ENCODE measurements around the gene DLX5. TPM values are rescaled to one million over a fixed set of nuclear protein-coding genes. Genes with fewer than 3 reads are reported as not detected.
"Not testable (repeated sequence)": the region's sequence is repeated elsewhere in the genome, so short reads cannot be mapped to it uniquely, and the experiment has no call there.

DLX5 gene
- total and polyA plus RNA-seq, 2 donors (not counting 1 experiment from before 2014, with no cell fraction given): not detected

DNA sequence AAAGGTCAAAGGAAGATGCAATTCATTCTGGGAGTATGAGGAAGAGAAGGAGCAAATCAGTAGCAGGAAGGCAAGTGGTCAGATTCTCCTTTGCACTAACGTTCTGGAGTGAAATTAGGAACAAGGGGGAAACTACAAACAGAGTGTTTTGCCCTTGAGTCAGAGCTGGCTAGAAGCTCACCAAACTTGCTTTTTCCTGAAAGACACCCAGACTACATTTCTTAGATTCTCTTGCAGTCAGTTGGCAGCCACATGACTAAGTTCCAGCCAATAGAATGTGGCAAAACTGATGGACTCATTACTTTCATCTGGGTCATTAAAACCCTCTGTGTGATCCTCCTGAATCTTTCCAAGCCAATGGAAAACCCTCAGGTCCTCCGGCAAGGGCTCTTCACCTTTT lies 18.6 kb upstream of the DLX5 start:
- H3K36me3 ChIP-seq (replicated peaks in 1 of 2; ENCODE audit: control extremely low read depth in 1 of 2, control insufficient read depth in 1 of 2, extremely low read depth in 1 of 2, insufficient read depth in 2 of 2, low read length in 1 of 2): no peaks in the 10 kb centered on the region
- no peak overlapping the region for H3K27ac Mint-ChIP-seq
- TF ChIP-seq, protein P1, sequence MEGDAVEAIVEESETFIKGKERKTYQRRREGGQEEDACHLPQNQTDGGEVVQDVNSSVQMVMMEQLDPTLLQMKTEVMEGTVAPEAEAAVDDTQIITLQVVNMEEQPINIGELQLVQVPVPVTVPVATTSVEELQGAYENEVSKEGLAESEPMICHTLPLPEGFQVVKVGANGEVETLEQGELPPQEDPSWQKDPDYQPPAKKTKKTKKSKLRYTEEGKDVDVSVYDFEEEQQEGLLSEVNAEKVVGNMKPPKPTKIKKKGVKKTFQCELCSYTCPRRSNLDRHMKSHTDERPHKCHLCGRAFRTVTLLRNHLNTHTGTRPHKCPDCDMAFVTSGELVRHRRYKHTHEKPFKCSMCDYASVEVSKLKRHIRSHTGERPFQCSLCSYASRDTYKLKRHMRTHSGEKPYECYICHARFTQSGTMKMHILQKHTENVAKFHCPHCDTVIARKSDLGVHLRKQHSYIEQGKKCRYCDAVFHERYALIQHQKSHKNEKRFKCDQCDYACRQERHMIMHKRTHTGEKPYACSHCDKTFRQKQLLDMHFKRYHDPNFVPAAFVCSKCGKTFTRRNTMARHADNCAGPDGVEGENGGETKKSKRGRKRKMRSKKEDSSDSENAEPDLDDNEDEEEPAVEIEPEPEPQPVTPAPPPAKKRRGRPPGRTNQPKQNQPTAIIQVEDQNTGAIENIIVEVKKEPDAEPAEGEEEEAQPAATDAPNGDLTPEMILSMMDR (IDR thresholded peaks at IDR 0.05): no peak
- TF ChIP-seq EZH2 (IDR thresholded peaks at IDR 0.05; ENCODE audit: borderline replicate concordance, insufficient read depth, low read depth, low read length, poor library complexity, severe bottlenecking): no peak
- H3K4me3 Mint-ChIP-seq: no peak overlapping the region
- H3K9me3 Mint-ChIP-seq (ENCODE audit: insufficient read depth): no peaks in the 10 kb centered on the region
- H3K4me1 ChIP-seq (ENCODE audit: control insufficient read depth in 2 of 2, insufficient read depth in 2 of 2, low read length in 2 of 2): no peaks in the 10 kb centered on the region
- no peak overlapping the region for H3K9ac ChIP-seq (ENCODE audit: low read length)
- intact Hi-C loops (cut with micrococcal nuclease): no loop called here
- ChIA-PET POLR2A (no interaction called here), CTCF (no interaction called here)
- H2AFZ ChIP-seq (ENCODE audit: insufficient read depth, low read depth, low read length, poor library complexity, severe bottlenecking): no peak overlapping the region
- H3K4me3 ChIP-seq (ENCODE audit: control extremely low read depth in 1 of 5, extremely low read depth in 1 of 5, insufficient read depth in 1 of 5, low read depth in 2 of 5, low read length in 4 of 5): no peak overlapping the region
- H3K27me3 ChIP-seq (replicated peaks in 1 of 4; ENCODE audit: control extremely low read depth in 1 of 4, control insufficient read depth in 3 of 4, insufficient read depth in 4 of 4, low read length in 3 of 4): peaks cover 0 to 23% (median 10%) of the 10 kb centered on the region in 4 experiments
- H3K4me2 ChIP-seq (replicated peaks; ENCODE audit: low read depth, low read length, poor library complexity, severe bottlenecking): no peak overlapping the region
- DNase-seq (no peak), ATAC-seq (ENCODE audit: low read depth) (no peak)
- no peaks in the 10 kb centered on the region for H3K9me3 ChIP-seq (ENCODE audit: control extremely low read depth in 1 of 3, control insufficient read depth in 2 of 3, insufficient read depth in 1 of 3, low read length in 2 of 3)
- peaks cover 44% of the 10 kb centered on the region for H3K27me3 Mint-ChIP-seq
- 38% methylated on average over 1 of the region's 2 CpGs for WGBS (ENCODE audit: insufficient coverage)
- no peaks in the 10 kb centered on the region for H3K4me1 Mint-ChIP-seq
- H3K79me2 ChIP-seq (ENCODE audit: control insufficient read depth, insufficient read depth, low read length): no peaks in the 10 kb centered on the region
- H4K20me1 ChIP-seq (ENCODE audit: control insufficient read depth, insufficient read depth, low read length, poor library complexity, severe bottlenecking): no peaks in the 10 kb centered on the region
- no peak overlapping the region for H3K27ac ChIP-seq (ENCODE audit: low read length in 2 of 2)

DNA sequence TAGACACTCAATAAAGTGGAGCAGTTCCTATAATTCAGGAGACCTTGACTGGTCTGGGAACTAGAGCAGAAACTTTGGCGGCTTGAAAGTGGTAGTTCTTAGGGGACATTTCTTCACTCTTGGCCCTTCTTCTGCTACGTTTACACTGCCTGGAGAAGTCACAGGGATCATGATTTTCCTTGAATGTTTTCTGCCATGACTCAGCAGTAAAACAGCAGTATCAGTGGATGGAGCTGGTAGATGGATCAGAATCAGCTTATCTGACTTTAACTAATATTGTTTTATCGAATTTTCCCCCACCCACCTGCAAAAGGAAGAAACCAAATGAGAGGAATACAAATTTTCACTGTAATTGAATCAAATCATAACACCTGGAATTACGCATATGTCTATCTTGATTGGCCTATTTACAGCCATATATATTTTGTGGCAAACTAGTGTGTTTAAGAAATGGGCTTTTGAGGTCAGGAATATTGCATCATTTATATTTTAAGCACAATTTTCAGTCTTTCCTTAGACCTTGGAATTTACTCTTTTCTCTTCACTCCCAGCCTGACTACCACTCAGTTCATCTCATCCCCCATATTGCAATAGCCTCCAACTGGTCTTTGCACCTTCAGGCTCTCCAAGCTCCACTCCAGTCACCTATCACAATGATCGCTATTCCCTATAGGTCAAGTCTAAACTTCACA lies 14.9 kb upstream of the DLX5 start:
- Histone ChIP-seq H3K27me3 (replicated peaks in 1 of 4; ENCODE audit: control extremely low read depth in 1 of 4, control insufficient read depth in 3 of 4, insufficient read depth in 4 of 4, low read length in 3 of 4) (peaks cover 0 to 23% (median 10%) of the 10 kb centered on the region in 4 experiments), H3K9me3 (ENCODE audit: control extremely low read depth in 1 of 3, control insufficient read depth in 2 of 3, insufficient read depth in 1 of 3, low read length in 2 of 3) (peaks cover 0 to 9% (median 0%) of the 10 kb centered on the region in 3 donors), H3K9ac (ENCODE audit: low read length) (no peak overlapping the region), H3K36me3 (replicated peaks in 1 of 2; ENCODE audit: control extremely low read depth in 1 of 2, control insufficient read depth in 1 of 2, extremely low read depth in 1 of 2, insufficient read depth in 2 of 2, low read length in 1 of 2) (no peaks in the 10 kb centered on the region), H3K4me2 (replicated peaks; ENCODE audit: low read depth, low read length, poor library complexity, severe bottlenecking) (no peak overlapping the region), H4K20me1 (ENCODE audit: control insufficient read depth, insufficient read depth, low read length, poor library complexity, severe bottlenecking) (no peaks in the 10 kb centered on the region), H3K79me2 (ENCODE audit: control insufficient read depth, insufficient read depth, low read length) (no peaks in the 10 kb centered on the region), H3K4me3 (ENCODE audit: control extremely low read depth in 1 of 5, extremely low read depth in 1 of 5, insufficient read depth in 1 of 5, low read depth in 2 of 5, low read length in 4 of 5) (no peak overlapping the region), H3K4me1 (ENCODE audit: control insufficient read depth in 2 of 2, insufficient read depth in 2 of 2, low read length in 2 of 2) (no peaks in the 10 kb centered on the region), H2AFZ (ENCODE audit: insufficient read depth, low read depth, low read length, poor library complexity, severe bottlenecking) (no peak overlapping the region), H3K27ac (ENCODE audit: low read length in 2 of 2) (no peak overlapping the region)
- intact Hi-C loops (cut with micrococcal nuclease): no loop called here
- DNase-seq (no peak), ATAC-seq (ENCODE audit: low read depth) (no peak)
- ChIA-PET POLR2A (no interaction called here), CTCF (no interaction called here)
- Mint-ChIP-seq H3K4me3 (no peak overlapping the region), H3K27me3 (peaks cover 25% of the 10 kb centered on the region), H3K27ac (no peak overlapping the region), H3K9me3 (ENCODE audit: insufficient read depth) (no peaks in the 10 kb centered on the region), H3K4me1 (no peaks in the 10 kb centered on the region)
- no peak for TF ChIP-seq EZH2 (IDR thresholded peaks at IDR 0.05; ENCODE audit: borderline replicate concordance, insufficient read depth, low read depth, low read length, poor library complexity, severe bottlenecking)
- TF ChIP-seq, protein P1 (IDR thresholded peaks at IDR 0.05): no peak
- WGBS (ENCODE audit: insufficient coverage): 83% methylated on average over 3 of the region's 5 CpGs

DNA sequence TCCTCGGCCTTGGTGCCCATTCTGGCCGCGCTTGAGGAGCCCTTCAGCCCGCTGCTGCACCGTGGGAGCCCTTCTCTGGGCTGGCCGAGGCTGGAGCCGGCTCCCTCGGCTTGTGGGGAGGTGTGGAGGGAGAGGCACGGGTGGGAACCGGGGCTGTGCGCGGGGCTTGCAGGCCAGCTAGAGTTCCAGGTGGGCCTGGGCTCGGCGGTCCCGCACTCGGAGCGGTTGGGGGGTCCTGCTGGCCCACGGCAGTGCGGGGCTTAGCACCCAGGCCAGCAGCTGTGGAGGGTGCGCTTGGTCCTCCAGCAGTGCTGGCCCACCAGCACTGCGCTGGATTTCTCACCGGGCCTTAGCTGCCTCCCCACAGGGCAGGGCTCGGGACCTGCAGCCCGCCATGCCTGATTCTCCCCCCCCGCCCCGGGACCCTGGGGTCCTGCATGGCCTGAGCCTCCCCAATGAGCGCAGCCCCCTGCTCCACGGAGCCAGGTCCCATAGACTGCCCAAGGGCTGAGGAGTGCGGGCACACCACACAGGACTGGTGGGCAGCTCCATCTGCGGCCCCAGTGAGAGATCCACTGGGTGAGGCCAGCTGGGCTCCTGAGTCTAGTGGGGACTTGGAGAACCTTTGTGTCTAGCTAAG lies 9.7 kb upstream of the DLX5 start:
- DNase-seq; H3K27ac ChIP-seq (ENCODE audit: low read length in 2 of 2); intact Hi-C loops (cut with micrococcal nuclease); H2AFZ ChIP-seq (ENCODE audit: insufficient read depth, low read depth, low read length, poor library complexity, severe bottlenecking); H3K36me3 ChIP-seq (replicated peaks in 1 of 2; ENCODE audit: control extremely low read depth in 1 of 2, control insufficient read depth in 1 of 2, extremely low read depth in 1 of 2, insufficient read depth in 2 of 2, low read length in 1 of 2); H3K27ac Mint-ChIP-seq; ATAC-seq (ENCODE audit: low read depth); H3K9me3 Mint-ChIP-seq (ENCODE audit: insufficient read depth); POLR2A ChIA-PET; H4K20me1 ChIP-seq (ENCODE audit: control insufficient read depth, insufficient read depth, low read length, poor library complexity, severe bottlenecking); H3K4me3 ChIP-seq (ENCODE audit: control extremely low read depth in 1 of 5, extremely low read depth in 1 of 5, insufficient read depth in 1 of 5, low read depth in 2 of 5, low read length in 4 of 5); H3K9ac ChIP-seq (ENCODE audit: low read length); H3K4me3 Mint-ChIP-seq; H3K79me2 ChIP-seq (ENCODE audit: control insufficient read depth, insufficient read depth, low read length); H3K4me1 Mint-ChIP-seq; H3K27me3 ChIP-seq (replicated peaks in 1 of 4; ENCODE audit: control extremely low read depth in 1 of 4, control insufficient read depth in 3 of 4, insufficient read depth in 4 of 4, low read length in 3 of 4); H3K4me1 ChIP-seq (ENCODE audit: control insufficient read depth in 2 of 2, insufficient read depth in 2 of 2, low read length in 2 of 2); H3K4me2 ChIP-seq (replicated peaks; ENCODE audit: low read depth, low read length, poor library complexity, severe bottlenecking): not testable (repeated sequence)
- CTCF ChIA-PET: interaction anchor here (1.6 kb wide), 1 partner anchor 959 kb away, joined by 5 read pairs; no protein-coding TSS in a partner anchor
- H3K9me3 ChIP-seq (ENCODE audit: control extremely low read depth in 1 of 3, control insufficient read depth in 2 of 3, insufficient read depth in 1 of 3, low read length in 2 of 3): peaks cover 0 to 11% (median 0%) of the 10 kb centered on the region in 3 donors
- H3K27me3 Mint-ChIP-seq: peaks cover 18% of the 10 kb centered on the region
- WGBS (ENCODE audit: insufficient coverage): 96% methylated on average over 22 of the region's 30 CpGs
